WTC11 (cell line): ENCODE measurements around the gene PBRM1. TPM values are rescaled to one million over a fixed set of nuclear protein-coding genes. Genes with fewer than 3 reads are reported as not detected.

Source experiments
- ATAC-seq: fragments of 200-7000 bp; cut with Tn5 transposase; 2 replicates; pipeline ENCODE4 v1.10.0; 2021; ENCODE audit warnings: mild to moderate bottlenecking, moderate library complexity
- CTCF ChIA-PET: fragments of 300-600 bp; sonication (Branson Sonifier 250); formaldehyde crosslinking; loops from one replicate; lab custom pipeline; 2021; ENCODE audit warnings: antibody characterized with exemption; lab: Charles Lee
- POLR2A ChIA-PET: fragments of 350-600 bp; sonication (Branson Sonifier 250); formaldehyde crosslinking; loops from one replicate; lab custom pipeline; 2021; ENCODE audit warnings: antibody characterized with exemption; lab: Charles Lee
- DNase-seq: peaks from one replicate; pipeline ENCODE4 v3.0.0; 2021; ENCODE audit warnings: low spot score
- H3K27ac Mint-ChIP-seq: 2 replicates; pipeline ENCODE4 v1.8.0; 2021; ENCODE audit warnings: mixed read lengths
- H3K27me3 Mint-ChIP-seq: 2 replicates; pipeline ENCODE4 v1.8.0; 2021; ENCODE audit warnings: low read depth, mild to moderate bottlenecking, moderate library complexity, mixed read lengths
- H3K36me3 Mint-ChIP-seq: 2 replicates; pipeline ENCODE4 v1.8.0; 2021; ENCODE audit warnings: mixed read lengths
- H3K4me1 Mint-ChIP-seq: 2 replicates; pipeline ENCODE4 v1.8.0; 2022; ENCODE audit warnings: mixed read lengths
- H3K4me3 Mint-ChIP-seq: 2 replicates; pipeline ENCODE4 v1.8.0; 2021; ENCODE audit warnings: mild to moderate bottlenecking, moderate library complexity, mixed read lengths
- H3K9me3 Mint-ChIP-seq: 2 replicates; pipeline ENCODE4 v1.8.0; 2021; ENCODE audit warnings: mixed read lengths
- ATF1 ChIP-seq: sonication (generic); formaldehyde crosslinking; IDR thresholded peaks from 2 replicates; pipeline ENCODE4 v1.8.1; 2023; ENCODE audit warnings: mild to moderate bottlenecking, moderate library complexity, missing genetic modification reagents
- CREB1 ChIP-seq: sonication (generic); formaldehyde crosslinking; IDR thresholded peaks from 2 replicates; pipeline ENCODE4 v1.8.0; 2023; ENCODE audit warnings: mild to moderate bottlenecking, missing genetic modification reagents
- FOXK1 ChIP-seq: sonication (generic); formaldehyde crosslinking; IDR thresholded peaks from 2 replicates; pipeline ENCODE4 v1.8.0; 2022; ENCODE audit warnings: mild to moderate bottlenecking, moderate library complexity, missing genetic modification reagents
- GABPB1 ChIP-seq: sonication (generic); formaldehyde crosslinking; IDR thresholded peaks from 2 replicates; pipeline ENCODE4 v1.8.1; 2023; ENCODE audit warnings: mild to moderate bottlenecking, missing genetic modification reagents
- GRHL2 ChIP-seq: fragments of 250-450 bp; sonication (Bioruptor Pico); IDR thresholded peaks from 2 replicates; pipeline ENCODE4 v1.8.0; 2022; ENCODE audit warnings: mild to moderate bottlenecking, moderate library complexity; ENCODE audit not compliant: insufficient replicate concordance, severe bottlenecking
- HMGA2 ChIP-seq: fragments of 250-450 bp; sonication (Bioruptor Pico); IDR thresholded peaks from 2 replicates; pipeline ENCODE4 v1.4.0; 2021; ENCODE audit warnings: mild to moderate bottlenecking, moderate library complexity
- NFATC4 ChIP-seq: fragments of 250-450 bp; sonication (Bioruptor Pico); IDR thresholded peaks from 2 replicates; pipeline ENCODE4 v1.9.0; 2021; ENCODE audit warnings: mild to moderate bottlenecking
- RELA ChIP-seq: sonication (generic); formaldehyde crosslinking; IDR thresholded peaks from 2 replicates; pipeline ENCODE4 v1.8.1; 2022; ENCODE audit warnings: missing genetic modification reagents, mild to moderate bottlenecking, borderline replicate concordance
- RORB ChIP-seq: fragments of 250-450 bp; sonication (Bioruptor Pico); IDR thresholded peaks from 2 replicates; pipeline ENCODE4 v1.9.0; 2021; ENCODE audit warnings: mild to moderate bottlenecking
- SMAD4 ChIP-seq: sonication (generic); formaldehyde crosslinking; IDR thresholded peaks from 2 replicates; pipeline ENCODE4 v1.8.0; 2022; ENCODE audit warnings: mild to moderate bottlenecking, missing genetic modification reagents
- SOX15 ChIP-seq: fragments of 250-450 bp; sonication (Bioruptor Pico); IDR thresholded peaks from 2 replicates; pipeline ENCODE4 v1.9.0; 2021; ENCODE audit warnings: mild to moderate bottlenecking
- SP1 ChIP-seq: sonication (generic); formaldehyde crosslinking; conservative IDR thresholded peaks from 2 replicates; pipeline ENCODE4 v1.8.1; 2022; ENCODE audit warnings: missing genetic modification reagents
- ZNF121 ChIP-seq: sonication (generic); formaldehyde crosslinking; IDR thresholded peaks from 2 replicates; pipeline ENCODE4 v1.8.0; 2023; ENCODE audit warnings: missing genetic modification reagents
- total RNA-seq: library from RNA; stranded (reverse); gene quantifications from 3 replicates; pipeline ENCODE4 v1.2.3, GENCODE V29; 2021
- TF ChIP-seq, protein P1 (sequence below): sonication (generic); formaldehyde crosslinking; IDR thresholded peaks from 2 replicates; pipeline ENCODE4 v1.8.0; 2023; ENCODE audit warnings: mild to moderate bottlenecking, missing genetic modification reagents
- TF ChIP-seq, protein P2 (sequence below): sonication (generic); formaldehyde crosslinking; IDR thresholded peaks from 2 replicates; pipeline ENCODE4 v1.8.1; 2023; ENCODE audit warnings: mild to moderate bottlenecking, missing genetic modification reagents
- TF ChIP-seq, protein P3 (sequence below): fragments of 250-450 bp; sonication (Bioruptor Pico); IDR thresholded peaks from 2 replicates; pipeline ENCODE4 v1.9.0; 2021; ENCODE audit warnings: mild to moderate bottlenecking
- TF ChIP-seq, protein P4 (sequence below): sonication (generic); formaldehyde crosslinking; conservative IDR thresholded peaks from 2 replicates; pipeline ENCODE4 v1.8.1; 2022; ENCODE audit warnings: mild to moderate bottlenecking, missing genetic modification reagents
- TF ChIP-seq, protein P5 (sequence below): fragments of 250-450 bp; sonication (Bioruptor Pico); IDR thresholded peaks from 2 replicates; pipeline ENCODE4 v1.9.0; 2021; ENCODE audit warnings: moderate library complexity, mild to moderate bottlenecking, inconsistent platforms, borderline replicate concordance

The PBRM1 gene
- total RNA-seq, 1 experiment from 2014 or later = 48.8 TPM

DNA sequence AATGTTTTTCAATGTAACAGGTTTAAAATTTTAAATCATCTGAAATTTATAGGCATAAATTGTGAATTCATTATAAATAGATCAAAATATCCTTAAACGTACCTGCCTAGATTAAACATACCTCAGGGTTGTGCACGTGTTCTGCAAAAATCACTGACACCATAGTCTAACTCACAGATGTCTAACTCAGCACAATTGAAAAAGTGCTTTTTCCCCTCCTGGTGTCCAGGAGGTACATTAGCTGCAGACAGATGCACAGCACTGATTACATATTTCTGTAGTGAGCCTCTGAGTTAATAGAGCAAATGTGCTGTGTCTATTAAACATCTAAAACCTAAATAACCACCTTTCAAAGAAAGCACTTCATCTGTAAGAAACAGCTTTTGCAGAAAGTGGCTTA, 138.6 kb downstream of the PBRM1 start:
- H3K36me3 Mint-ChIP-seq = peaks cover 15% of the 10 kb centered on the region
- TF ChIP-seq ATF1 = no peak
- TF ChIP-seq SOX15 (CRISPR knock-in tag) = no peak
- CTCF ChIA-PET = no interaction called here
- POLR2A ChIA-PET = no interaction called here
- no peak overlapping the region for H3K4me3 Mint-ChIP-seq
- DNase-seq (no peak), ATAC-seq (no peak)
- no peaks in the 10 kb centered on the region for H3K4me1 Mint-ChIP-seq
- H3K9me3 Mint-ChIP-seq = no peaks in the 10 kb centered on the region
- no peak overlapping the region for H3K27ac Mint-ChIP-seq
- no peaks in the 10 kb centered on the region for H3K27me3 Mint-ChIP-seq

DNA sequence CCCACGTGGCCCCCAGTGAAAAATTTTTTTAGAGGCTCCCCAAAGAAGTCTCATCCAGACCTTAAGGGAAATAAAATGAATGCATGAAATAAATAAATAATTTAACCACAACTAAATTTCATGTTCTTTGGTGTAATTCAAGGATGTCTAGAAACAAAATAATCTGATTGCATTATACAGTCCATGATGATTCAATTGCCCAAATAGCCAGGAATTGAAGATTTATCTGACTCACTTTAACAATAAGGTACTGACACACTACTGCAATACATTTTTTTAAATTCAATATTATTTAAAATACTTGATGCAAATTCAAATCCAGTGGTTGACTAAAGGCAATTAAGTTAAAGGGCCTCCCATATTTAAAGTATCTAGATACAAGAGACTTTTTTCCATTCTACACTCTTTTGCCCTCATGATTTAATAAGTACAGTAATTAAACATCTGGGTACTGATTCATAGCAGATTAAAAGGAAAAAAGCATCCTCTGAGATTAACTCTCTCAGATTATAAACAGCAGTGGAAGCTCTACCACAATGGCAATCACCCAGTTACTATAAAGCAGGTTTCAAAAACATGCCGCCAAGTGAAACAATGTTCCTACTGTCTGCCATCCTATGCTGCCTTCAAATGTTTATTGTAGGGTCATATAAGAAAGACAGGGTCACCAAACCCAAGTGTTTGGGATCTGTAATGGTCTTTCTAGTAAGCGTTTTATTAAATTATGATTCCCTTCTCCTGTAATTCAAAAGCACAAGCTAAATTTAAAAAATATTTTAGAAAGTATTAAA, 139.4 kb downstream of the PBRM1 start:
- ATAC-seq = no peak
- TF ChIP-seq ZNF121 (CRISPR knock-in tag) (no peak), GRHL2 (CRISPR knock-in tag) (no peak), SMAD4 (no peak), FOXK1 (CRISPR knock-in tag) (no peak), NFATC4 (CRISPR knock-in tag) (no peak)
- TF ChIP-seq, protein P1, sequence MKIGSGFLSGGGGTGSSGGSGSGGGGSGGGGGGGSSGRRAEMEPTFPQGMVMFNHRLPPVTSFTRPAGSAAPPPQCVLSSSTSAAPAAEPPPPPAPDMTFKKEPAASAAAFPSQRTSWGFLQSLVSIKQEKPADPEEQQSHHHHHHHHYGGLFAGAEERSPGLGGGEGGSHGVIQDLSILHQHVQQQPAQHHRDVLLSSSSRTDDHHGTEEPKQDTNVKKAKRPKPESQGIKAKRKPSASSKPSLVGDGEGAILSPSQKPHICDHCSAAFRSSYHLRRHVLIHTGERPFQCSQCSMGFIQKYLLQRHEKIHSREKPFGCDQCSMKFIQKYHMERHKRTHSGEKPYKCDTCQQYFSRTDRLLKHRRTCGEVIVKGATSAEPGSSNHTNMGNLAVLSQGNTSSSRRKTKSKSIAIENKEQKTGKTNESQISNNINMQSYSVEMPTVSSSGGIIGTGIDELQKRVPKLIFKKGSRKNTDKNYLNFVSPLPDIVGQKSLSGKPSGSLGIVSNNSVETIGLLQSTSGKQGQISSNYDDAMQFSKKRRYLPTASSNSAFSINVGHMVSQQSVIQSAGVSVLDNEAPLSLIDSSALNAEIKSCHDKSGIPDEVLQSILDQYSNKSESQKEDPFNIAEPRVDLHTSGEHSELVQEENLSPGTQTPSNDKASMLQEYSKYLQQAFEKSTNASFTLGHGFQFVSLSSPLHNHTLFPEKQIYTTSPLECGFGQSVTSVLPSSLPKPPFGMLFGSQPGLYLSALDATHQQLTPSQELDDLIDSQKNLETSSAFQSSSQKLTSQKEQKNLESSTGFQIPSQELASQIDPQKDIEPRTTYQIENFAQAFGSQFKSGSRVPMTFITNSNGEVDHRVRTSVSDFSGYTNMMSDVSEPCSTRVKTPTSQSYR (CRISPR knock-in tag) = no peak
- no peak for DNase-seq
- peaks cover 22% of the 10 kb centered on the region for H3K36me3 Mint-ChIP-seq
- no peak overlapping the region for H3K27ac Mint-ChIP-seq
- no peaks in the 10 kb centered on the region for H3K9me3 Mint-ChIP-seq
- no peaks in the 10 kb centered on the region for H3K27me3 Mint-ChIP-seq
- H3K4me1 Mint-ChIP-seq = peaks cover 2% of the 10 kb centered on the region; the same call in 1 of the 2 replicates
- POLR2A ChIA-PET = no interaction called here
- CTCF ChIA-PET = no interaction called here
- H3K4me3 Mint-ChIP-seq = no peak overlapping the region

DNA sequence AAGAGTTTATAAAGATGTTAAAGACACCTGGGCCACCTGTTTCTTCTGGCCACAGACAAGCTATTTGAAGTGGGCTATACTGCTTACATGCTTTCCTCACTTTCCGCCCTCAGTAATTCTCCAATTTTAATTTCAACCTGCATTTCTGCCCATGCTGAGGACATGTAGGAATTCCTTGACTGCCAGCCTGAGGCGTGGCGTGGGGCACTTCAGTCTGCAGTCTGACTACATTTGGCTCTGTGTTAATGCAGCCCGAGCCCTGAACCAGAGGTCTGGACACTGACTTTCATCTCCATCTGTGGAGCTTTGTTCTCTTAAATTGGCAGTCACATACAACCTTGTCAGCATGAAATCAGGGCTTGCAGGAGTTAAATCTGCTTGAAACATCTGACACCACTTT, 140.8 kb downstream of the PBRM1 start:
- no peak for ATAC-seq
- TF ChIP-seq SP1 (CRISPR knock-in tag) (no peak), CREB1 (CRISPR knock-in tag) (no peak), HMGA2 (no peak), GABPB1 (no peak), ATF1 (no peak), RELA (CRISPR knock-in tag) (no peak), RORB (CRISPR knock-in tag) (no peak)
- TF ChIP-seq, protein P2, sequence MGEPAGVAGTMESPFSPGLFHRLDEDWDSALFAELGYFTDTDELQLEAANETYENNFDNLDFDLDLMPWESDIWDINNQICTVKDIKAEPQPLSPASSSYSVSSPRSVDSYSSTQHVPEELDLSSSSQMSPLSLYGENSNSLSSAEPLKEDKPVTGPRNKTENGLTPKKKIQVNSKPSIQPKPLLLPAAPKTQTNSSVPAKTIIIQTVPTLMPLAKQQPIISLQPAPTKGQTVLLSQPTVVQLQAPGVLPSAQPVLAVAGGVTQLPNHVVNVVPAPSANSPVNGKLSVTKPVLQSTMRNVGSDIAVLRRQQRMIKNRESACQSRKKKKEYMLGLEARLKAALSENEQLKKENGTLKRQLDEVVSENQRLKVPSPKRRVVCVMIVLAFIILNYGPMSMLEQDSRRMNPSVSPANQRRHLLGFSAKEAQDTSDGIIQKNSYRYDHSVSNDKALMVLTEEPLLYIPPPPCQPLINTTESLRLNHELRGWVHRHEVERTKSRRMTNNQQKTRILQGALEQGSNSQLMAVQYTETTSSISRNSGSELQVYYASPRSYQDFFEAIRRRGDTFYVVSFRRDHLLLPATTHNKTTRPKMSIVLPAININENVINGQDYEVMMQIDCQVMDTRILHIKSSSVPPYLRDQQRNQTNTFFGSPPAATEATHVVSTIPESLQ (CRISPR knock-in tag) = no peak
- TF ChIP-seq, protein P3, sequence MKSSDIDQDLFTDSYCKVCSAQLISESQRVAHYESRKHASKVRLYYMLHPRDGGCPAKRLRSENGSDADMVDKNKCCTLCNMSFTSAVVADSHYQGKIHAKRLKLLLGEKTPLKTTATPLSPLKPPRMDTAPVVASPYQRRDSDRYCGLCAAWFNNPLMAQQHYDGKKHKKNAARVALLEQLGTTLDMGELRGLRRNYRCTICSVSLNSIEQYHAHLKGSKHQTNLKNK (CRISPR knock-in tag) = no peak
- TF ChIP-seq, protein P4, sequence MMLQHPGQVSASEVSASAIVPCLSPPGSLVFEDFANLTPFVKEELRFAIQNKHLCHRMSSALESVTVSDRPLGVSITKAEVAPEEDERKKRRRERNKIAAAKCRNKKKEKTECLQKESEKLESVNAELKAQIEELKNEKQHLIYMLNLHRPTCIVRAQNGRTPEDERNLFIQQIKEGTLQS (CRISPR knock-in tag) = no peak
- TF ChIP-seq, protein P5, sequence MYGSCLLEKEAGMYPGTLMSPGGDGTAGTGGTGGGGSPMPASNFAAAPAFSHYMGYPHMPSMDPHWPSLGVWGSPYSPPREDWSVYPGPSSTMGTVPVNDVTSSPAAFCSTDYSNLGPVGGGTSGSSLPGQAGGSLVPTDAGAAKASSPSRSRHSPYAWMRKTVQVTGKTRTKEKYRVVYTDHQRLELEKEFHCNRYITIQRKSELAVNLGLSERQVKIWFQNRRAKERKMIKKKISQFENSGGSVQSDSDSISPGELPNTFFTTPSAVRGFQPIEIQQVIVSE = no peak
- TF ChIP-seq, all 79 proteins: peak for 0
- H3K9me3 Mint-ChIP-seq = no peaks in the 10 kb centered on the region
- no peak for DNase-seq
- ChIA-PET CTCF (no interaction called here), POLR2A (no interaction called here)
- H3K4me3 Mint-ChIP-seq = no peak overlapping the region
- no peaks in the 10 kb centered on the region for H3K27me3 Mint-ChIP-seq
- H3K36me3 Mint-ChIP-seq = peaks cover 34% of the 10 kb centered on the region
- no peak overlapping the region for H3K27ac Mint-ChIP-seq
- H3K4me1 Mint-ChIP-seq = peaks cover 6% of the 10 kb centered on the region; the same call in 1 of the 2 replicates
